ENCODE measurements around the gene CAD. TPM values are rescaled to one million over a fixed set of nuclear protein-coding genes. Genes with fewer than 3 reads are reported as not detected.
"Not testable (repeated sequence)": the region's sequence is repeated elsewhere in the genome, so short reads cannot be mapped to it uniquely, and the experiment has no call there.

CAD gene
- total RNA-seq, 3 donors from 2014 or later (not counting 1 experiment from before 2014, with no cell fraction given): 21.8 to 26.6 (median 24.0) TPM

DNA sequence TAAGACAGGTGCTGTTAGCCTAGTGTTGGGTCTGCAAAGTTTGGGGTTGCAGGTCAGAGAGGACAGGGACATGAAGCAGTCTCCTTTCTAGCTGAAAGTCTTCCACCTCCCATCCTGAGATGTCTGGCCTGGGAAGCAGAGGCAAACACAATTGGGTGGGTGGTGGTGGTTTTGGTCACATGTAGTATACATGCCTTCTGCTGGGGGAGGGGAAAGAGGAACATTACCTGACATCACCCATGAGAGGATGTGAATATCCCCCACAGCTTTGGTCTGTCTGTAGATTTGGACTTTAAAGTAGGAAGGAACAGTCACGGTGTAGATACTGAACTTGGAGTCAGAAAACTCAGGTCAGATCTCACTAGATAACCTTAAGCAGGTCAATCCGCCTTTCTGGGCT lies 53.5 kb downstream of the CAD start:
- H3K4me1 Mint-ChIP-seq: no peaks in the 10 kb centered on the region
- no peak overlapping the region for H3K27ac Mint-ChIP-seq
- Histone ChIP-seq H3K4me3 (ENCODE audit: low read length) (no peak overlapping the region), H3K27me3 (ENCODE audit: control insufficient read depth, insufficient read depth, low read length) (no peaks in the 10 kb centered on the region), H3K9me3 (ENCODE audit: control insufficient read depth, insufficient read depth, low read length) (no peaks in the 10 kb centered on the region), H3K4me1 (ENCODE audit: control insufficient read depth, insufficient read depth, low read length) (no peaks in the 10 kb centered on the region), H3K27ac (ENCODE audit: low read length) (no peak overlapping the region), H3K36me3 (ENCODE audit: control insufficient read depth, insufficient read depth, low read length) (no peaks in the 10 kb centered on the region)
- H3K27me3 Mint-ChIP-seq (ENCODE audit: low read depth in 2 of 2): peaks cover 13 to 15% of the 10 kb centered on the region in 2 donors
- WGBS (ENCODE audit: insufficient coverage): 59% methylated on average over 2 of the region's 2 CpGs
- TF ChIP-seq, protein P1, sequence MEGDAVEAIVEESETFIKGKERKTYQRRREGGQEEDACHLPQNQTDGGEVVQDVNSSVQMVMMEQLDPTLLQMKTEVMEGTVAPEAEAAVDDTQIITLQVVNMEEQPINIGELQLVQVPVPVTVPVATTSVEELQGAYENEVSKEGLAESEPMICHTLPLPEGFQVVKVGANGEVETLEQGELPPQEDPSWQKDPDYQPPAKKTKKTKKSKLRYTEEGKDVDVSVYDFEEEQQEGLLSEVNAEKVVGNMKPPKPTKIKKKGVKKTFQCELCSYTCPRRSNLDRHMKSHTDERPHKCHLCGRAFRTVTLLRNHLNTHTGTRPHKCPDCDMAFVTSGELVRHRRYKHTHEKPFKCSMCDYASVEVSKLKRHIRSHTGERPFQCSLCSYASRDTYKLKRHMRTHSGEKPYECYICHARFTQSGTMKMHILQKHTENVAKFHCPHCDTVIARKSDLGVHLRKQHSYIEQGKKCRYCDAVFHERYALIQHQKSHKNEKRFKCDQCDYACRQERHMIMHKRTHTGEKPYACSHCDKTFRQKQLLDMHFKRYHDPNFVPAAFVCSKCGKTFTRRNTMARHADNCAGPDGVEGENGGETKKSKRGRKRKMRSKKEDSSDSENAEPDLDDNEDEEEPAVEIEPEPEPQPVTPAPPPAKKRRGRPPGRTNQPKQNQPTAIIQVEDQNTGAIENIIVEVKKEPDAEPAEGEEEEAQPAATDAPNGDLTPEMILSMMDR (IDR thresholded peaks at IDR 0.05): no peak
- no peaks in the 10 kb centered on the region for H3K9me3 Mint-ChIP-seq
- no peak for ATAC-seq
- no peak for DNase-seq
- intact Hi-C loops (cut with micrococcal nuclease): no loop called here
- no peak overlapping the region for H3K4me3 Mint-ChIP-seq
- no peaks in the 10 kb centered on the region for H3K36me3 Mint-ChIP-seq

DNA sequence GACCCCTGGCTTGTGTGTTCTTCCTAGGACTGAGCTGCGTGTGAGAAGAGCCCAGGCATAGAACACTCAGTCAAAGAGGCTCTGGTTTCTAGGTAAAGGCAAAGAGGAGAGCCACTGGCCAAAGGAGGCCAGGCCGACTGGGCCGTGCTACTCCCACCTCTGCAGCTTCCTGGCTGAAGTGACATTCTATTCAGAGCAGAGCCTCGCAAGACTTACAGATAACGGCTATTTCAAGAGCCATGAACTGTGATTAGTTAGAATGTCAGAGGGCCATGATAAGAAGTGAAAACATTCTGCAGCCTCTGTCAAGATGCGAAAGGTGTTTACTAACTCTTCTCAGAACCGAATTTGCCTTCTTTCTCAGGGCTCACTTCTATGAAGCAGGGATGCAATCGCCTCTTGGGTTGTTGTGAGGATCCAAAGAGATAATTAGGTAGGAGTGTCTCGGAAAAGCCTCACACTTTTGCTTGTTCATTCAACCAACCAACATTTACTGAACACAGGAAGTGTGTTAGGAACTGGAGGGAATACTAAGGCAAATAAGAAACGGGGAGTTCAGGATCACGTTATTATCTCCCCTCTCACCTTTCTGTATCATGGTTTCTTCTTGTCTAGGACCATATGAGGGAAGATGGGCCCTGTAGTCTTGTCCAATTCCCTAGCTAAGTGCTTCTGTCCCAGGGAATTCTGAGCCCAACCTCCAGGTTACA lies 54.6 kb downstream of the CAD start:
- Mint-ChIP-seq H3K27me3 (ENCODE audit: low read depth in 2 of 2) (peaks cover 13 to 15% of the 10 kb centered on the region in 2 donors), H3K27ac (no peak overlapping the region), H3K4me3 (no peak overlapping the region), H3K9me3 (no peaks in the 10 kb centered on the region), H3K4me1 (no peaks in the 10 kb centered on the region), H3K36me3 (no peaks in the 10 kb centered on the region)
- Histone ChIP-seq H3K9me3 (ENCODE audit: control insufficient read depth, insufficient read depth, low read length) (no peaks in the 10 kb centered on the region), H3K27ac (ENCODE audit: low read length) (no peak overlapping the region), H3K27me3 (ENCODE audit: control insufficient read depth, insufficient read depth, low read length) (no peaks in the 10 kb centered on the region), H3K4me1 (ENCODE audit: control insufficient read depth, insufficient read depth, low read length) (no peaks in the 10 kb centered on the region), H3K4me3 (ENCODE audit: low read length) (no peak overlapping the region), H3K36me3 (ENCODE audit: control insufficient read depth, insufficient read depth, low read length) (no peaks in the 10 kb centered on the region)
- intact Hi-C loops (cut with micrococcal nuclease): no loop called here
- ATAC-seq: no peak
- TF ChIP-seq, protein P1 (IDR thresholded peaks at IDR 0.05): no peak
- WGBS (ENCODE audit: insufficient coverage): 92% methylated on average over 8 of the region's 11 CpGs
- no peak for DNase-seq

DNA sequence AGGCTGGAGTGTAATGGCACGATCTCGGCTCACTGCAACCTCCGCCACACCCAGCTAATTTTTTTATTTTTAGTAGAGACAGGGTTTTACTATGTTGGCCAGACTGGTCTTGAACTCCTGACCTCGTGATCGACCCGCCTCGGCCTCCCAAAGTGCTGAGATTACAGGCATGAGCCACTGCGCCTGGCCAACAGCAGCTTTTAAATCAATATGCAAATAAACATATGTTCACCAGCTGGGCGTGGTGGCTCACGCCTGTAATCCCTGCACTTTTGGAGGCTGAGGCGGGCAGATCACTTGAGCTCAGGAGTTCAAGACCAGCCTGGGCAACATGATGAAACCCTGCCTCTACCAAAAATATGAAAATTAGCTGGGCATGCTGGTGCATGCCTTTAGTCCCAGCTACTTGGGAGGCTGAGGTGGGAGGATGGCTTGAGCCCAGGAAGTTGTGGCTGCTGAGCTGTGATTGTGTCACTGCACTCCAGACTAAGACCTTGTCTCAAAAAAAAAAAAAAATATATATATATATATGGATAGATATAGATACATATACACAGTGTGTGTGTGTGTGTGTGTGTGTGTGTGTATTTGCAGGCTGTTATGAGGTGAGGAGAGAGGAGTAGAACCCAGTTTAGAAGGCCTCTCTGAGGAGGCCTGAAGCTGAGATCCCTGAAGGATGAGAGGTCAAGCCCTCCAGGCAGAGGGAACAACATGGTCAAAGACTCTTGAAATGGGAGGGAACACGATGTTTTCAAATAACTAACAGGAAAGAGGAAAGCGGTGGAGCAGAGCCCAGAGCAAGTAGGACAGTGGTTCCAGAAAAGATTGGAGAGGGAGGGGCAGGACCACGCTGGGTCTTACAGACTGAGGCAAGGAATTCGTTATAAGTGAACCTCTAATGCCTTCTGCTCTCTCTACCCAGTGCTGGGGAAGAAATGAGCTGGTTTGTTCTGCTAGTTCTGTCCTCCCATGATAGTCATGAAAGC lies 55.7 kb downstream of the CAD start:
- H3K9me3 ChIP-seq (ENCODE audit: control insufficient read depth, insufficient read depth, low read length); H3K27ac Mint-ChIP-seq; H3K4me3 ChIP-seq (ENCODE audit: low read length); H3K4me1 ChIP-seq (ENCODE audit: control insufficient read depth, insufficient read depth, low read length); H3K36me3 ChIP-seq (ENCODE audit: control insufficient read depth, insufficient read depth, low read length); DNase-seq; ATAC-seq; H3K4me3 Mint-ChIP-seq; H3K9me3 Mint-ChIP-seq; H3K36me3 Mint-ChIP-seq; H3K4me1 Mint-ChIP-seq; H3K27ac ChIP-seq (ENCODE audit: low read length); intact Hi-C loops (cut with micrococcal nuclease); H3K27me3 ChIP-seq (ENCODE audit: control insufficient read depth, insufficient read depth, low read length): not testable (repeated sequence)
- H3K27me3 Mint-ChIP-seq (ENCODE audit: low read depth in 2 of 2): peaks cover 17 to 21% of the 10 kb centered on the region in 2 donors
- WGBS (ENCODE audit: insufficient coverage): 89% methylated on average over 15 of the region's 15 CpGs

Measured in natural killer cell (primary cell).